K562 (cell line): Measurements from ENCODE around the gene ERCC1. TPM values are rescaled to one million over a fixed set of nuclear protein-coding genes. Genes with fewer than 3 reads are reported as not detected.

Experiments used
- CHD1 ChIP-seq: fragments of 200-600 bp; sonication (generic); IDR thresholded peaks from one replicate; pipeline ENCODE4 v1.6.1; 2012; ENCODE audit warnings: mild to moderate bottlenecking, moderate library complexity, low read length, inconsistent platforms
- FOXK1 ChIP-seq: sonication (generic); formaldehyde crosslinking; IDR thresholded peaks from 2 replicates; pipeline ENCODE4 v1.8.0; 2022; ENCODE audit warnings: missing genetic modification reagents, mild to moderate bottlenecking, borderline replicate concordance
- GABPB1 ChIP-seq: sonication (generic); formaldehyde crosslinking; IDR thresholded peaks from 2 replicates; pipeline ENCODE4 v1.8.0; 2022; ENCODE audit warnings: mild to moderate bottlenecking, missing genetic modification reagents
- HDGF ChIP-seq: fragments of 450-650 bp; IDR thresholded peaks from 2 replicates; pipeline ENCODE4 v1.6.1; 2016
- MAFK ChIP-seq: IDR thresholded peaks from 2 replicates; pipeline ENCODE4 v1.6.1; 2011; ENCODE audit warnings: low read length, improper control_type of control experiment
- MECOM ChIP-seq: fragments of 250-450 bp; sonication (Bioruptor Pico); IDR thresholded peaks from 2 replicates; pipeline ENCODE4 v1.8.0; 2022; ENCODE audit warnings: inconsistent platforms
- MED1 ChIP-seq: sonication (generic); formaldehyde crosslinking; IDR thresholded peaks from 2 replicates; pipeline ENCODE4 v1.8.1; 2023; ENCODE audit warnings: missing genetic modification reagents, borderline replicate concordance
- NFRKB ChIP-seq: fragments of 450-650 bp; IDR thresholded peaks from 2 replicates; pipeline ENCODE4 v1.6.1; 2016; ENCODE audit warnings: low read depth
- NR1H2 ChIP-seq: sonication (generic); formaldehyde crosslinking; IDR thresholded peaks from 2 replicates; pipeline ENCODE4 v1.4.0; 2020; ENCODE audit warnings: mild to moderate bottlenecking, missing genetic modification reagents
- PHB ChIP-seq: fragments of 250-450 bp; sonication (Bioruptor Pico); IDR thresholded peaks from 2 replicates; pipeline ENCODE4 v1.5.0; 2021
- POLR2A ChIP-seq: fragments of 450-650 bp; conservative IDR thresholded peaks from 2 replicates; pipeline ENCODE4 v1.6.1; 2016
- PTBP1 ChIP-seq: fragments of 200-400 bp; formaldehyde crosslinking; IDR thresholded peaks from 2 replicates; pipeline ENCODE4 v1.6.1; 2017; ENCODE audit warnings: low read depth, low read length
- SOX6 ChIP-seq: fragments of 450-650 bp; IDR thresholded peaks from 2 replicates; pipeline ENCODE4 v1.6.1; 2014; ENCODE audit warnings: mild to moderate bottlenecking
- TCF7L2 ChIP-seq: fragments of 150-350 bp; IDR thresholded peaks from 2 replicates; pipeline ENCODE4 v1.6.1; 2016; ENCODE audit warnings: low read depth, mild to moderate bottlenecking, low read length, moderate library complexity
- ZNF212 ChIP-seq: fragments of 450-650 bp; formaldehyde crosslinking; IDR thresholded peaks from 2 replicates; pipeline ENCODE4 v1.4.0; 2020; ENCODE audit warnings: mild to moderate bottlenecking
- ZNF3 ChIP-seq: fragments of 250-450 bp; sonication (Bioruptor Pico); IDR thresholded peaks from 2 replicates; pipeline ENCODE4 v1.5.0; 2021; ENCODE audit warnings: mild to moderate bottlenecking, moderate library complexity
- polyA plus RNA-seq, 8 experiments: library from polyadenylated mRNA; depleted of rRNA in 4 of 8; stranded (reverse) in 5 of 8; unstranded in 3 of 8; fragments of >200 nt; fragmentation: Nextera tagmentation in 2 of 8; fragmentation: Illumina TruSeq in 1 of 8; extraction: Ambion mirVana in 2 of 8; extraction: Trizol in 1 of 8; gene quantifications; 2 replicates each; pipeline versions ENCODE4 v1.2.1 to v1.2.3, GENCODE V29; 2011 to 2014; ENCODE audit warnings: inconsistent platforms in 1 of 8, missing spikeins in 1 of 8
- total RNA-seq, 7 experiments: library from RNA; depleted of rRNA in 6 of 7; stranded (reverse); fragments of >200 nt in 6 of 7; fragmentation: Illumina TruSeq in 2 of 7; extraction: Trizol in 2 of 7; gene quantifications; 2 replicates each; pipeline versions ENCODE4 v1.2.1 to v1.2.3, GENCODE V29; 2011 to 2021; ENCODE audit warnings: low replicate concordance in 1 of 7
- TF ChIP-seq, protein P1 (sequence below): fragments of 450-650 bp; IDR thresholded peaks from 2 replicates; pipeline ENCODE4 v1.7.0; 2016; ENCODE audit warnings: borderline replicate concordance
- TF ChIP-seq, protein P2 (sequence below): fragments of 450-650 bp; formaldehyde crosslinking; IDR thresholded peaks from 2 replicates; pipeline ENCODE4 v1.4.0; 2020; ENCODE audit warnings: mild to moderate bottlenecking, moderate library complexity
- TF ChIP-seq, protein P3 (sequence below): sonication (generic); formaldehyde crosslinking; IDR thresholded peaks from 2 replicates; pipeline ENCODE4 v1.8.0; 2023; ENCODE audit warnings: mild to moderate bottlenecking, missing genetic modification reagents
- TF ChIP-seq, protein P4 (sequence below), 3 experiments: IDR thresholded peaks in 2 of 3; conservative IDR thresholded peaks in 1 of 3; 2 replicates each; pipeline ENCODE4 v1.5.1; 2011 to 2012; ENCODE audit warnings: low read length in 3 of 3, mild to moderate bottlenecking in 3 of 3, control low read depth in 2 of 3, improper control_type of control experiment in 1 of 3, inconsistent platforms in 1 of 3, low read depth in 1 of 3, mixed read lengths in 1 of 3, moderate library complexity in 1 of 3; ENCODE audit not compliant: insufficient read depth in 2 of 3
- TF ChIP-seq, protein P5 (sequence below): fragments of 250-450 bp; sonication (Bioruptor Pico); IDR thresholded peaks from 2 replicates; pipeline ENCODE4 v1.9.0; 2021; ENCODE audit warnings: mild to moderate bottlenecking

Gene ERCC1
- total and polyA plus RNA-seq, 9 of the 15 experiments (the other 6 are each of a cell fraction or from before 2014, with no cell fraction given): 9.3 to 92.6 (median 60.0) TPM

DNA sequence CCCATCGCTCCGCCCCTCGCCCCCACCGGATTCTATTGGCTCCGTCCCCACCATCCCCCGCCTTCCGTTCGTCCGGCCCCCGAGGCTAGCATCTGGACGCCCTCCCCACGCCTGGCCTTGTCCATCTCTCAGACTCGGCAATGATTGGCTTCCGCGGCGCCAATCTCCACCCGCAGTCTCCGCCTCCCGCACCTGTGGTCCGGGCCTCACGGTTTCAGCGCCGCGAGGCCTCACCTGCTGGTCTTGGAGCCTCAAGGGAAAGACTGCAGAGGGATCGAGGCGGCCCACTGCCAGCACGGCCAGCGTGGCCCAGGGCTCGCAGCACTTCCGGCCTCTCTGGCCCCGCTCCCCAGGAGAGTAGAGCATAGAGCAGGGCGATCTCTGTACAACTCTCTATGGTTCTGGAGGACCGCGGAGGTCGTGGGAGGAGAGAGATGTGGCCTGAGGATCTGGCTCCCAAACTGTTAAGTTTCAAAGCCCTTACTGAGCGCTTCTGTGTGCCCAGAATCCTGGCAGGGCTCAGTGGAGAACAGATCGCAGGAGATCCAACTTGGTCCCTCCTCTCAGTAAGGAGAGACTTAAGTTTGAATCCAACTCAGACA is at the start of gene ERCC1 (continued):
- TF ChIP-seq GABPB1 (CRISPR knock-in tag) (peak; percentile 95), MED1 (CRISPR knock-in tag) (no peak), SOX6 (peak; percentile 69), ZNF212 (CRISPR knock-in tag) (no peak), MECOM (CRISPR knock-in tag) (no peak), ZNF3 (CRISPR knock-in tag) (no peak), PHB (CRISPR knock-in tag) (no peak), NFRKB (no peak; the same call in none of the 2 replicates), CHD1 (no peak), PTBP1 (no peak), HDGF (0 out of 2 replicates have a peak, but pooled peaks have one; percentile 63), FOXK1 (CRISPR knock-in tag) (no peak), POLR2A (peak; percentile 96), TCF7L2 (no peak), NR1H2 (CRISPR knock-in tag) (no peak), MAFK (no peak)
- TF ChIP-seq, protein P1, sequence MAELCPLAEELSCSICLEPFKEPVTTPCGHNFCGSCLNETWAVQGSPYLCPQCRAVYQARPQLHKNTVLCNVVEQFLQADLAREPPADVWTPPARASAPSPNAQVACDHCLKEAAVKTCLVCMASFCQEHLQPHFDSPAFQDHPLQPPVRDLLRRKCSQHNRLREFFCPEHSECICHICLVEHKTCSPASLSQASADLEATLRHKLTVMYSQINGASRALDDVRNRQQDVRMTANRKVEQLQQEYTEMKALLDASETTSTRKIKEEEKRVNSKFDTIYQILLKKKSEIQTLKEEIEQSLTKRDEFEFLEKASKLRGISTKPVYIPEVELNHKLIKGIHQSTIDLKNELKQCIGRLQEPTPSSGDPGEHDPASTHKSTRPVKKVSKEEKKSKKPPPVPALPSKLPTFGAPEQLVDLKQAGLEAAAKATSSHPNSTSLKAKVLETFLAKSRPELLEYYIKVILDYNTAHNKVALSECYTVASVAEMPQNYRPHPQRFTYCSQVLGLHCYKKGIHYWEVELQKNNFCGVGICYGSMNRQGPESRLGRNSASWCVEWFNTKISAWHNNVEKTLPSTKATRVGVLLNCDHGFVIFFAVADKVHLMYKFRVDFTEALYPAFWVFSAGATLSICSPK: no peak
- TF ChIP-seq, protein P2, sequence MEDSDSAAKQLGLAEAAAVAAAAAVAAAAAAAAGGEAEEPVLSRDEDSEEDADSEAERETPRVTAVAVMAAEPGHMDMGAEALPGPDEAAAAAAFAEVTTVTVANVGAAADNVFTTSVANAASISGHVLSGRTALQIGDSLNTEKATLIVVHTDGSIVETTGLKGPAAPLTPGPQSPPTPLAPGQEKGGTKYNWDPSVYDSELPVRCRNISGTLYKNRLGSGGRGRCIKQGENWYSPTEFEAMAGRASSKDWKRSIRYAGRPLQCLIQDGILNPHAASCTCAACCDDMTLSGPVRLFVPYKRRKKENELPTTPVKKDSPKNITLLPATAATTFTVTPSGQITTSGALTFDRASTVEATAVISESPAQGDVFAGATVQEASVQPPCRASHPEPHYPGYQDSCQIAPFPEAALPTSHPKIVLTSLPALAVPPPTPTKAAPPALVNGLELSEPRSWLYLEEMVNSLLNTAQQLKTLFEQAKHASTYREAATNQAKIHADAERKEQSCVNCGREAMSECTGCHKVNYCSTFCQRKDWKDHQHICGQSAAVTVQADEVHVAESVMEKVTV: no peak
- TF ChIP-seq, protein P3, sequence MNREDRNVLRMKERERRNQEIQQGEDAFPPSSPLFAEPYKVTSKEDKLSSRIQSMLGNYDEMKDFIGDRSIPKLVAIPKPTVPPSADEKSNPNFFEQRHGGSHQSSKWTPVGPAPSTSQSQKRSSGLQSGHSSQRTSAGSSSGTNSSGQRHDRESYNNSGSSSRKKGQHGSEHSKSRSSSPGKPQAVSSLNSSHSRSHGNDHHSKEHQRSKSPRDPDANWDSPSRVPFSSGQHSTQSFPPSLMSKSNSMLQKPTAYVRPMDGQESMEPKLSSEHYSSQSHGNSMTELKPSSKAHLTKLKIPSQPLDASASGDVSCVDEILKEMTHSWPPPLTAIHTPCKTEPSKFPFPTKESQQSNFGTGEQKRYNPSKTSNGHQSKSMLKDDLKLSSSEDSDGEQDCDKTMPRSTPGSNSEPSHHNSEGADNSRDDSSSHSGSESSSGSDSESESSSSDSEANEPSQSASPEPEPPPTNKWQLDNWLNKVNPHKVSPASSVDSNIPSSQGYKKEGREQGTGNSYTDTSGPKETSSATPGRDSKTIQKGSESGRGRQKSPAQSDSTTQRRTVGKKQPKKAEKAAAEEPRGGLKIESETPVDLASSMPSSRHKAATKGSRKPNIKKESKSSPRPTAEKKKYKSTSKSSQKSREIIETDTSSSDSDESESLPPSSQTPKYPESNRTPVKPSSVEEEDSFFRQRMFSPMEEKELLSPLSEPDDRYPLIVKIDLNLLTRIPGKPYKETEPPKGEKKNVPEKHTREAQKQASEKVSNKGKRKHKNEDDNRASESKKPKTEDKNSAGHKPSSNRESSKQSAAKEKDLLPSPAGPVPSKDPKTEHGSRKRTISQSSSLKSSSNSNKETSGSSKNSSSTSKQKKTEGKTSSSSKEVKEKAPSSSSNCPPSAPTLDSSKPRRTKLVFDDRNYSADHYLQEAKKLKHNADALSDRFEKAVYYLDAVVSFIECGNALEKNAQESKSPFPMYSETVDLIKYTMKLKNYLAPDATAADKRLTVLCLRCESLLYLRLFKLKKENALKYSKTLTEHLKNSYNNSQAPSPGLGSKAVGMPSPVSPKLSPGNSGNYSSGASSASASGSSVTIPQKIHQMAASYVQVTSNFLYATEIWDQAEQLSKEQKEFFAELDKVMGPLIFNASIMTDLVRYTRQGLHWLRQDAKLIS (CRISPR knock-in tag): no peak; the same call in none of the 2 replicates
- TF ChIP-seq, protein P4, sequence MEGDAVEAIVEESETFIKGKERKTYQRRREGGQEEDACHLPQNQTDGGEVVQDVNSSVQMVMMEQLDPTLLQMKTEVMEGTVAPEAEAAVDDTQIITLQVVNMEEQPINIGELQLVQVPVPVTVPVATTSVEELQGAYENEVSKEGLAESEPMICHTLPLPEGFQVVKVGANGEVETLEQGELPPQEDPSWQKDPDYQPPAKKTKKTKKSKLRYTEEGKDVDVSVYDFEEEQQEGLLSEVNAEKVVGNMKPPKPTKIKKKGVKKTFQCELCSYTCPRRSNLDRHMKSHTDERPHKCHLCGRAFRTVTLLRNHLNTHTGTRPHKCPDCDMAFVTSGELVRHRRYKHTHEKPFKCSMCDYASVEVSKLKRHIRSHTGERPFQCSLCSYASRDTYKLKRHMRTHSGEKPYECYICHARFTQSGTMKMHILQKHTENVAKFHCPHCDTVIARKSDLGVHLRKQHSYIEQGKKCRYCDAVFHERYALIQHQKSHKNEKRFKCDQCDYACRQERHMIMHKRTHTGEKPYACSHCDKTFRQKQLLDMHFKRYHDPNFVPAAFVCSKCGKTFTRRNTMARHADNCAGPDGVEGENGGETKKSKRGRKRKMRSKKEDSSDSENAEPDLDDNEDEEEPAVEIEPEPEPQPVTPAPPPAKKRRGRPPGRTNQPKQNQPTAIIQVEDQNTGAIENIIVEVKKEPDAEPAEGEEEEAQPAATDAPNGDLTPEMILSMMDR (IDR thresholded peaks at IDR 0.05 in 2 of 3, conservative IDR thresholded peaks at IDR 0.05 in 1 of 3; ENCODE audit: insufficient read depth in 2 of 3, low read depth in 1 of 3, low read length in 3 of 3): no peak
- TF ChIP-seq, protein P5, sequence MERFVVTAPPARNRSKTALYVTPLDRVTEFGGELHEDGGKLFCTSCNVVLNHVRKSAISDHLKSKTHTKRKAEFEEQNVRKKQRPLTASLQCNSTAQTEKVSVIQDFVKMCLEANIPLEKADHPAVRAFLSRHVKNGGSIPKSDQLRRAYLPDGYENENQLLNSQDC (CRISPR knock-in tag): no peak
